ENCODE data around the gene PAF1. TPM values are rescaled to one million over a fixed set of nuclear protein-coding genes. Genes with fewer than 3 reads are reported as not detected.
A peak's percentile ranks its signal among the peaks of the same experiment; 100 is the strongest.
"Not testable (repeated sequence)": the region's sequence is repeated elsewhere in the genome, so short reads cannot be mapped to it uniquely, and the experiment has no call there.

Gene PAF1
- total and polyA plus RNA-seq, 8 donors = 7.0 to 77.2 (median 29.4) TPM

- Histone ChIP-seq H3K27me3 (no peaks in the 10 kb centered on the region), H3K9me3 (no peaks in the 10 kb centered on the region), H3K36me3 (peaks cover 0 to 14% (median 3%) of the 10 kb centered on the region in 4 donors), H3K27ac (peak overlapping the region; percentile 72 to 90 (median 89)), H3K4me1 (peaks cover 23 to 60% (median 48%) of the 10 kb centered on the region in 4 donors), H3K4me3 (peak overlapping the region; percentile 62 to 92 (median 70))
- TF ChIP-seq CTCF (IDR thresholded peaks at IDR 0.05) (no peak), EP300 (IDR thresholded peaks at IDR 0.05) (no peak), POLR2A (IDR thresholded peaks at IDR 0.05) (no peak), POLR2AphosphoS5 (IDR thresholded peaks at IDR 0.05) (no peak)
- intact Hi-C loops (cut with DNase I; ENCODE audit: low total_unique reads) = no loop called here
- 2 to 3% (median 2%) methylated on average over 17 of the region's 17 CpGs for WGBS, 5 donors
- peak; percentile 29 to 69 for DNase-seq
Observed at GRCh38 chr19:39341129-39341718, 49.7 kb downstream of the PAF1 start.

DNA sequence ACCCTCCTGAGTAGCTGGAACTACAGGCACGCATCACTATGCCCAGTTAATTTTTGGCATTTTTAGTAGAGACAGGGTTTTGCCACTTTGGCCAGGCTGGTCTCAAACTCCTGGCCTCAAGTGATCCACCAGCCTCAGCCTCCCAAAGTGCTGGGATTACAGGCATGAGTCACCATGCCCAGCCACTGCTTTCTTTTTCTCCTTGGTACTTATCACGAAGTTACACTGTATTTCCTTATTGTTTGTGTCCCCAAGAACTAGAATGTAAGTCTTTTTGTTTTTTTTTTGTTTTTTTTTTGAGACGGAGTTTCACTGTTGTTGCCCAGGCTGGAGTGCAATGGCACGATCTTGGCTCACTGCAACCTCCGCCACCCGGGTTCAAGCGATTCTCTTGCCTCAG lies 50.8 kb downstream of the PAF1 start:
- peak overlapping the region in 2 of 5 donors; percentile 84 to 90 for H3K27ac ChIP-seq
- peak overlapping the region in 2 of 4 donors; percentile 65 to 74 for H3K4me3 ChIP-seq
- H3K4me1 ChIP-seq = peaks cover 19 to 52% (median 41%) of the 10 kb centered on the region in 4 donors
- H3K9me3 ChIP-seq; H3K36me3 ChIP-seq; DNase-seq; H3K27me3 ChIP-seq; intact Hi-C loops (cut with DNase I; ENCODE audit: low total_unique reads): not testable (repeated sequence)
- WGBS, 5 donors = 78 to 79% (median 79%) methylated on average over 7 of the region's 7 CpGs

GRCh38 chr19:39339674-39340073 lies 51.2 kb downstream of the PAF1 start:
- no peak for DNase-seq
- Histone ChIP-seq H3K4me1 (peaks cover 19 to 48% (median 37%) of the 10 kb centered on the region in 4 donors), H3K27me3 (no peaks in the 10 kb centered on the region), H3K27ac (peak overlapping the region in 2 of 5 donors; percentile 84 to 90), H3K36me3 (no peaks in the 10 kb centered on the region), H3K4me3 (no peak overlapping the region), H3K9me3 (no peaks in the 10 kb centered on the region)
- intact Hi-C loops (cut with DNase I; ENCODE audit: low total_unique reads) = no loop called here
- WGBS, 5 donors = 89 to 98% (median 95%) methylated on average over 1 of the region's 1 CpG
- TF ChIP-seq CTCF (IDR thresholded peaks at IDR 0.05) (no peak), POLR2AphosphoS5 (IDR thresholded peaks at IDR 0.05) (no peak), EP300 (IDR thresholded peaks at IDR 0.05) (no peak), POLR2A (IDR thresholded peaks at IDR 0.05) (no peak)

GRCh38 chr19:39336483-39336882 lies 54.4 kb downstream of the PAF1 start:
- TF ChIP-seq EP300 (IDR thresholded peaks at IDR 0.05) = no peak
- TF ChIP-seq CTCF (IDR thresholded peaks at IDR 0.05) = no peak
- TF ChIP-seq POLR2A (IDR thresholded peaks at IDR 0.05) = no peak
- no peak for TF ChIP-seq POLR2AphosphoS5 (IDR thresholded peaks at IDR 0.05)
- H3K4me3 ChIP-seq = no peak overlapping the region
- peaks cover 6 to 29% (median 17%) of the 10 kb centered on the region in 4 donors for H3K4me1 ChIP-seq
- peak overlapping the region; percentile 31 to 90 (median 81) for H3K27ac ChIP-seq
- 51 to 79% (median 62%) methylated on average over 3 of the region's 3 CpGs for WGBS, 5 donors
- H3K36me3 ChIP-seq = peaks cover 0 to 3% (median under 1%) of the 10 kb centered on the region in 4 donors
- H3K27me3 ChIP-seq = no peaks in the 10 kb centered on the region
- no peaks in the 10 kb centered on the region for H3K9me3 ChIP-seq
- intact Hi-C loops (cut with DNase I; ENCODE audit: low total_unique reads) = no loop called here
- DNase-seq = no peak

Small RNA genes lying within 50 kb of the gene (small RNA-seq; reads per million reads assigned to genes)
- gene AC011445.2 (0 to 0.20 (median 0) reads per million in 4 donors), gene MIR4530 (0 reads per million in 4 donors), gene RN7SL566P (0 reads per million in 4 donors)

Other genes starting within 250 kb of the PAF1 start
- gene NCCRP1, start 194.1 kb downstream of the PAF1 start, total RNA-seq = not detected
- 10 to 100 TPM in 1 of 3 donors, under 1 TPM in 1, not detected in 1; 0.37 to 40.6 TPM for gene NCCRP1, start 194.1 kb downstream of the PAF1 start, polyA plus RNA-seq
- gene SYCN, start 186.8 kb downstream of the PAF1 start, total RNA-seq = not detected
- 1 to 10 TPM in 1 of 3 donors, under 1 TPM in 1, not detected in 1; 0.65 to 1.9 TPM for gene SYCN, start 186.8 kb downstream of the PAF1 start, polyA plus RNA-seq
- gene IFNL3, start 146.1 kb downstream of the PAF1 start, total RNA-seq = not detected
- gene IFNL3, start 146.1 kb downstream of the PAF1 start, polyA plus RNA-seq = not detected
- gene IFNL4, start 142.2 kb downstream of the PAF1 start, total RNA-seq = not detected
- gene IFNL4, start 142.2 kb downstream of the PAF1 start, polyA plus RNA-seq = not detected
- not detected for gene IFNL2, start 122.7 kb downstream of the PAF1 start, total RNA-seq
- gene IFNL2, start 122.7 kb downstream of the PAF1 start, polyA plus RNA-seq = not detected
- not detected for gene IFNL1, start 94.7 kb downstream of the PAF1 start, total RNA-seq
- gene IFNL1, start 94.7 kb downstream of the PAF1 start, polyA plus RNA-seq = not detected
- gene LRFN1, start 70.2 kb downstream of the PAF1 start, total RNA-seq = 1 to 10 TPM in 1 of 5 donors, under 1 TPM in 3, not detected in 1; 0.18 to 2.3 (median 0.29) TPM
- gene LRFN1, start 70.2 kb downstream of the PAF1 start, polyA plus RNA-seq = 1 to 10 TPM in 1 of 3 donors, under 1 TPM in 2; 0.31 to 1.2 (median 0.80) TPM
- gene GMFG, start 55.1 kb downstream of the PAF1 start, total RNA-seq = 10 to 100 TPM in 2 of 5 donors, not detected in 3; 12.9 to 18.2 TPM
- gene GMFG, start 55.1 kb downstream of the PAF1 start, polyA plus RNA-seq = 10 to 100 TPM; 31.6 to 69.8 (median 56.0) TPM
- 100 to 1,000 TPM in 2 of 5 donors, 10 to 100 TPM in 3; 52.1 to 136 (median 63.4) TPM for gene SAMD4B, start 48.7 kb downstream of the PAF1 start, total RNA-seq
- 10 to 100 TPM; 49.9 to 76.9 (median 69.0) TPM for gene SAMD4B, start 48.7 kb downstream of the PAF1 start, polyA plus RNA-seq
- gene MED29, start 272 bp upstream of the PAF1 start, total RNA-seq = 10 to 100 TPM in 4 of 5 donors, 1 to 10 TPM in 1; 6.4 to 91.0 (median 23.0) TPM
- gene MED29, start 272 bp upstream of the PAF1 start, polyA plus RNA-seq = 10 to 100 TPM; 20.4 to 22.1 (median 20.5) TPM
- 1,000 to 10,000 TPM in 1 of 5 donors, 100 to 1,000 TPM in 3, 10 to 100 TPM in 1; 26.1 to 1,667 (median 340) TPM for gene ZFP36, start 15.7 kb upstream of the PAF1 start, total RNA-seq
- 100 to 1,000 TPM; 127 to 150 (median 136) TPM for gene ZFP36, start 15.7 kb upstream of the PAF1 start, polyA plus RNA-seq
- 10 to 100 TPM in 2 of 5 donors, 1 to 10 TPM in 3; 1.4 to 20.2 (median 8.5) TPM for gene PLEKHG2, start 21.6 kb upstream of the PAF1 start, total RNA-seq
- 1 to 10 TPM; 4.6 to 6.3 (median 4.9) TPM for gene PLEKHG2, start 21.6 kb upstream of the PAF1 start, polyA plus RNA-seq
- 1,000 to 10,000 TPM in 3 of 5 donors, 100 to 1,000 TPM in 1, 10 to 100 TPM in 1; 69.0 to 2,451 (median 1,419) TPM for gene RPS16, start 44.8 kb upstream of the PAF1 start, total RNA-seq
- gene RPS16, start 44.8 kb upstream of the PAF1 start, polyA plus RNA-seq = 1,000 to 10,000 TPM; 3,264 to 4,294 (median 3,586) TPM
- 100 to 1,000 TPM in 3 of 5 donors, 10 to 100 TPM in 2; 61.7 to 127 (median 101) TPM for gene SUPT5H, start 54.5 kb upstream of the PAF1 start, total RNA-seq
- 100 to 1,000 TPM in 2 of 3 donors, 10 to 100 TPM in 1; 97.2 to 121 (median 118) TPM for gene SUPT5H, start 54.5 kb upstream of the PAF1 start, polyA plus RNA-seq
- 100 to 1,000 TPM in 1 of 5 donors, 10 to 100 TPM in 4; 35.0 to 106 (median 56.2) TPM for gene TIMM50, start 89.7 kb upstream of the PAF1 start, total RNA-seq
- gene TIMM50, start 89.7 kb upstream of the PAF1 start, polyA plus RNA-seq = 10 to 100 TPM; 36.5 to 51.2 (median 49.7) TPM
- not detected for gene DLL3, start 107.8 kb upstream of the PAF1 start, total RNA-seq
- gene DLL3, start 107.8 kb upstream of the PAF1 start, polyA plus RNA-seq = under 1 TPM in 1 of 3 donors, not detected in 2; 0.08 TPM
- gene SELENOV, start 124.0 kb upstream of the PAF1 start, total RNA-seq = not detected
- not detected for gene SELENOV, start 124.0 kb upstream of the PAF1 start, polyA plus RNA-seq
- gene EID2B, start 141.7 kb upstream of the PAF1 start, total RNA-seq = 1 to 10 TPM in 3 of 5 donors, under 1 TPM in 1, not detected in 1; 0.58 to 5.7 (median 1.9) TPM
- 1 to 10 TPM; 1.2 to 1.9 (median 1.2) TPM for gene EID2B, start 141.7 kb upstream of the PAF1 start, polyA plus RNA-seq
- 10 to 100 TPM in 1 of 5 donors, 1 to 10 TPM in 3, not detected in 1; 4.3 to 56.5 (median 6.1) TPM for gene EID2, start 149.1 kb upstream of the PAF1 start, total RNA-seq
- gene EID2, start 149.1 kb upstream of the PAF1 start, polyA plus RNA-seq = 10 to 100 TPM in 2 of 3 donors, 1 to 10 TPM in 1; 8.7 to 12.5 (median 10.2) TPM
- not detected for gene LGALS13, start 211.4 kb upstream of the PAF1 start, total RNA-seq
- gene LGALS13, start 211.4 kb upstream of the PAF1 start, polyA plus RNA-seq = not detected

Measured in stomach (tissue), 9 donors.